Measurements from ENCODE around the gene NCBP1. TPM values are rescaled to one million over a fixed set of nuclear protein-coding genes. Genes with fewer than 3 reads are reported as not detected.

Gene NCBP1
- total and polyA plus RNA-seq, 9 of the 15 experiments (the other 6 are each of a cell fraction or from before 2014, with no cell fraction given) = 29.4 to 69.7 (median 57.5) TPM

DNA sequence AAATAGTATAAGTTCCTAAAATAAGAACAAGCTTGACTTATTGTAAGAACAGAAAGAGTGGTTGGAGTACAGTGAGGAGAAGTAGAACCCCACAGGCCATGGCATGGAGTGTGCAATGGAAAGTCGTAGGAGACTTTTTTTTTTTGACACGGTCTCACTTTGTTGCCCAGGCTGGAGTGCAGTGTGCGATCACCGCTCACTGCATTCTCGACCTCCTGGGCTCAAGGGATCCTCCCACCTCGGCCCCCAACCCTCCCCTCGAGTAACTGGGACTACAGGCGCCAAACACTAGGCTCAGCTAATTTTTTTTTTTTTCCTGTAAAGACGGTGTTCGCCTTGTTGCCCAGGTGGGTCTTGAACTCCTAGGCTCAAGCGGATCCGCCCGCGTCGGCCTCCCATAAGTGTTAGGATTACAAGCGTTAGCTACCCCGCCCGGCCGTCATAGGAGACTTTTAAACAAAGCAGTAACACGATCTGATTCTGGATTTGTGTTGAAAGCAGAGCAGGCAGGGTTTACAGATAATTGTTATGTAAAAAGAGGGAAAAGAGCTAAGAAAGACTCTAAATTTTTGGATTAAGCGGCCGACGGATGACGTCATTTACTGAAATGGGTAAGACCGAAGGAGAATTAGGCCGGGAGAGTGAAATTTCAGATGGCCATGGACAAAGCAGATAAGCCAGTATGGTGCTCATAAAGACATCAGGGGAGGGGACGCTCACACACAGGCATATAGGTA is 1.2 kb upstream of the NCBP1 start:
- H3K9me1 ChIP-seq (ENCODE audit: control insufficient read depth, insufficient read depth, low read length) = no peaks in the 10 kb centered on the region
- POLR2A ChIA-PET = interaction anchor here (0.6 to 2.7 kb wide), 19 partner anchors 8 to 627 kb away, joined by 3 to 18 read pairs (median 4); no protein-coding TSS in a partner anchor
- peak overlapping the region; percentile 98 for H3K27ac ChIP-seq (ENCODE audit: extremely low read depth, low read depth, low read length)
- FAIRE-seq = no peak
- TSS peak; percentile 86 for BruUV-seq (replicated peaks)
- WGBS (ENCODE audit: insufficient coverage, low coverage, missing lambda C conversion rate) = under 1% methylated on average over 26 of the region's 27 CpGs
- peaks cover 89% of the 10 kb centered on the region for H3K79me2 ChIP-seq (ENCODE audit: control insufficient read depth, insufficient read depth, low read length)
- DNase-seq (ENCODE audit: extremely low read depth in 1 of 4, low spot score in 3 of 4) = no peak
- no peaks in the 10 kb centered on the region for H3K9me3 ChIP-seq (replicated peaks; ENCODE audit: control insufficient read depth, insufficient read depth, low read depth, low read length)
- ATAC-seq = peak; percentile 21
- H3K4me1 ChIP-seq (replicated peaks in 1 of 2; ENCODE audit: control insufficient read depth in 2 of 2, insufficient read depth in 2 of 2, low read length in 2 of 2) = peaks cover 4 to 24% of the 10 kb centered on the region in 2 experiments; a peak in 3 of 5 replicates
- intact Hi-C loops (cut with micrococcal nuclease) (no loop called here), in situ Hi-C loops (cut with MboI) (no loop called here)
- H3K27me3 ChIP-seq (ENCODE audit: control insufficient read depth in 2 of 2, insufficient read depth in 2 of 2, low read length in 2 of 2) = no peaks in the 10 kb centered on the region
- H2AFZ ChIP-seq (ENCODE audit: low read depth, low read length) = peak overlapping the region; percentile 97
- peak overlapping the region; percentile 95 to 99 for H3K9ac ChIP-seq (ENCODE audit: insufficient read depth in 1 of 2, low read depth in 2 of 2, low read length in 2 of 2)
- H3K36me3 ChIP-seq (ENCODE audit: control insufficient read depth, insufficient read depth, low read length) = peaks cover 21% of the 10 kb centered on the region; the same call in 2 of the 3 replicates
- CTCF ChIA-PET (ENCODE audit: low intra/inter-chr PET ratio) = no interaction called here
- H4K20me1 ChIP-seq (replicated peaks; ENCODE audit: control insufficient read depth, insufficient read depth, low read length) = peaks cover 8% of the 10 kb centered on the region; the same call in 1 of the 2 replicates
- H3K4me3 ChIP-seq = peak overlapping the region; percentile 76
- peak overlapping the region; percentile 91 for H3K4me2 ChIP-seq (ENCODE audit: insufficient read depth, low read length)
- TF ChIP-seq ZNF766 (CRISPR knock-in tag; conservative IDR thresholded peaks at IDR 0.05) (peak; percentile 2; the same call in 1 of the 2 replicates), SMARCC2 (IDR thresholded peaks at IDR 0.05; ENCODE audit: low read depth) (0 out of 2 replicates have a peak, but pooled peaks have one; percentile 60), SMARCA4 (IDR thresholded peaks at IDR 0.05) (peak; percentile 80), ZNF274 (IDR thresholded peaks at IDR 0.05; ENCODE audit: borderline replicate concordance, low read depth, low read length) (no peak), ZNF436 (CRISPR knock-in tag; IDR thresholded peaks at IDR 0.05) (no peak), SIN3A (IDR thresholded peaks at IDR 0.05; ENCODE audit: borderline replicate concordance in 2 of 2, control insufficient read depth in 1 of 2, low read depth in 2 of 2, low read length in 2 of 2) (peak in 1 of 2 experiments; percentile 54; a peak in 2 of 4 replicates), RBFOX2 (IDR thresholded peaks at IDR 0.05; ENCODE audit: low read depth, low read length) (no peak), ZFP1 (CRISPR knock-in tag; IDR thresholded peaks at IDR 0.05) (no peak)
- TF ChIP-seq, protein P1, sequence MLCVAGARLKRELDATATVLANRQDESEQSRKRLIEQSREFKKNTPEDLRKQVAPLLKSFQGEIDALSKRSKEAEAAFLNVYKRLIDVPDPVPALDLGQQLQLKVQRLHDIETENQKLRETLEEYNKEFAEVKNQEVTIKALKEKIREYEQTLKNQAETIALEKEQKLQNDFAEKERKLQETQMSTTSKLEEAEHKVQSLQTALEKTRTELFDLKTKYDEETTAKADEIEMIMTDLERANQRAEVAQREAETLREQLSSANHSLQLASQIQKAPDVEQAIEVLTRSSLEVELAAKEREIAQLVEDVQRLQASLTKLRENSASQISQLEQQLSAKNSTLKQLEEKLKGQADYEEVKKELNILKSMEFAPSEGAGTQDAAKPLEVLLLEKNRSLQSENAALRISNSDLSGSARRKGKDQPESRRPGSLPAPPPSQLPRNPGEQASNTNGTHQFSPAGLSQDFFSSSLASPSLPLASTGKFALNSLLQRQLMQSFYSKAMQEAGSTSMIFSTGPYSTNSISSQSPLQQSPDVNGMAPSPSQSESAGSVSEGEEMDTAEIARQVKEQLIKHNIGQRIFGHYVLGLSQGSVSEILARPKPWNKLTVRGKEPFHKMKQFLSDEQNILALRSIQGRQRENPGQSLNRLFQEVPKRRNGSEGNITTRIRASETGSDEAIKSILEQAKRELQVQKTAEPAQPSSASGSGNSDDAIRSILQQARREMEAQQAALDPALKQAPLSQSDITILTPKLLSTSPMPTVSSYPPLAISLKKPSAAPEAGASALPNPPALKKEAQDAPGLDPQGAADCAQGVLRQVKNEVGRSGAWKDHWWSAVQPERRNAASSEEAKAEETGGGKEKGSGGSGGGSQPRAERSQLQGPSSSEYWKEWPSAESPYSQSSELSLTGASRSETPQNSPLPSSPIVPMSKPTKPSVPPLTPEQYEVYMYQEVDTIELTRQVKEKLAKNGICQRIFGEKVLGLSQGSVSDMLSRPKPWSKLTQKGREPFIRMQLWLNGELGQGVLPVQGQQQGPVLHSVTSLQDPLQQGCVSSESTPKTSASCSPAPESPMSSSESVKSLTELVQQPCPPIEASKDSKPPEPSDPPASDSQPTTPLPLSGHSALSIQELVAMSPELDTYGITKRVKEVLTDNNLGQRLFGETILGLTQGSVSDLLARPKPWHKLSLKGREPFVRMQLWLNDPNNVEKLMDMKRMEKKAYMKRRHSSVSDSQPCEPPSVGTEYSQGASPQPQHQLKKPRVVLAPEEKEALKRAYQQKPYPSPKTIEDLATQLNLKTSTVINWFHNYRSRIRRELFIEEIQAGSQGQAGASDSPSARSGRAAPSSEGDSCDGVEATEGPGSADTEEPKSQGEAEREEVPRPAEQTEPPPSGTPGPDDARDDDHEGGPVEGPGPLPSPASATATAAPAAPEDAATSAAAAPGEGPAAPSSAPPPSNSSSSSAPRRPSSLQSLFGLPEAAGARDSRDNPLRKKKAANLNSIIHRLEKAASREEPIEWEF (CRISPR knock-in tag; IDR thresholded peaks at IDR 0.05) = peak; percentile 45; the same call in 1 of the 2 replicates
- TF ChIP-seq, protein P2, sequence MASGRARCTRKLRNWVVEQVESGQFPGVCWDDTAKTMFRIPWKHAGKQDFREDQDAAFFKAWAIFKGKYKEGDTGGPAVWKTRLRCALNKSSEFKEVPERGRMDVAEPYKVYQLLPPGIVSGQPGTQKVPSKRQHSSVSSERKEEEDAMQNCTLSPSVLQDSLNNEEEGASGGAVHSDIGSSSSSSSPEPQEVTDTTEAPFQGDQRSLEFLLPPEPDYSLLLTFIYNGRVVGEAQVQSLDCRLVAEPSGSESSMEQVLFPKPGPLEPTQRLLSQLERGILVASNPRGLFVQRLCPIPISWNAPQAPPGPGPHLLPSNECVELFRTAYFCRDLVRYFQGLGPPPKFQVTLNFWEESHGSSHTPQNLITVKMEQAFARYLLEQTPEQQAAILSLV (tag; IDR thresholded peaks at IDR 0.05) = no peak
- TF ChIP-seq, protein P3, sequence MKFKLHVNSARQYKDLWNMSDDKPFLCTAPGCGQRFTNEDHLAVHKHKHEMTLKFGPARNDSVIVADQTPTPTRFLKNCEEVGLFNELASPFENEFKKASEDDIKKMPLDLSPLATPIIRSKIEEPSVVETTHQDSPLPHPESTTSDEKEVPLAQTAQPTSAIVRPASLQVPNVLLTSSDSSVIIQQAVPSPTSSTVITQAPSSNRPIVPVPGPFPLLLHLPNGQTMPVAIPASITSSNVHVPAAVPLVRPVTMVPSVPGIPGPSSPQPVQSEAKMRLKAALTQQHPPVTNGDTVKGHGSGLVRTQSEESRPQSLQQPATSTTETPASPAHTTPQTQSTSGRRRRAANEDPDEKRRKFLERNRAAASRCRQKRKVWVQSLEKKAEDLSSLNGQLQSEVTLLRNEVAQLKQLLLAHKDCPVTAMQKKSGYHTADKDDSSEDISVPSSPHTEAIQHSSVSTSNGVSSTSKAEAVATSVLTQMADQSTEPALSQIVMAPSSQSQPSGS (CRISPR knock-in tag; IDR thresholded peaks at IDR 0.05) = peak; percentile 45; the same call in 1 of the 2 replicates
